Central memory CD8-positive, alpha-beta T cell (primary cell): ENCODE measurements around the gene RANBP3.

Source experiments
- ATAC-seq: fragments of 150-1000 bp; cut with Tn5 transposase; replicated peaks from 2 replicates; pipeline ENCODE4 v1.10.0; 2022; ENCODE audit warnings: mild to moderate bottlenecking, moderate FRiP score, moderate number of reproducible peaks; ENCODE audit not compliant: poor library complexity, severe bottlenecking; ENCODE audit errors: extremely low read depth
- DNase-seq, 2 donors: peaks; one replicate each; pipeline ENCODE4 v3.0.0; 2021; ENCODE audit warnings: low spot score in 2 of 2
- H3K27ac Mint-ChIP-seq: one replicate; pipeline ENCODE4 v1.8.0; 2022; ENCODE audit warnings: low read depth, mild to moderate bottlenecking, moderate library complexity, mixed read lengths
- H3K27me3 Mint-ChIP-seq: one replicate; pipeline ENCODE4 v1.8.0; 2022; ENCODE audit warnings: mixed read lengths
- H3K36me3 Mint-ChIP-seq: one replicate; pipeline ENCODE4 v1.8.0; 2022; ENCODE audit warnings: mild to moderate bottlenecking, moderate library complexity, mixed read lengths; ENCODE audit not compliant: insufficient read depth
- H3K4me1 Mint-ChIP-seq: one replicate; pipeline ENCODE4 v1.8.0; 2022; ENCODE audit warnings: mixed read lengths
- H3K4me3 Mint-ChIP-seq: one replicate; pipeline ENCODE4 v1.8.0; 2022; ENCODE audit warnings: mild to moderate bottlenecking, moderate library complexity, mixed read lengths
- H3K9me3 Mint-ChIP-seq: one replicate; pipeline ENCODE4 v1.8.0; 2022; ENCODE audit warnings: mixed read lengths

Gene RANBP3

DNA sequence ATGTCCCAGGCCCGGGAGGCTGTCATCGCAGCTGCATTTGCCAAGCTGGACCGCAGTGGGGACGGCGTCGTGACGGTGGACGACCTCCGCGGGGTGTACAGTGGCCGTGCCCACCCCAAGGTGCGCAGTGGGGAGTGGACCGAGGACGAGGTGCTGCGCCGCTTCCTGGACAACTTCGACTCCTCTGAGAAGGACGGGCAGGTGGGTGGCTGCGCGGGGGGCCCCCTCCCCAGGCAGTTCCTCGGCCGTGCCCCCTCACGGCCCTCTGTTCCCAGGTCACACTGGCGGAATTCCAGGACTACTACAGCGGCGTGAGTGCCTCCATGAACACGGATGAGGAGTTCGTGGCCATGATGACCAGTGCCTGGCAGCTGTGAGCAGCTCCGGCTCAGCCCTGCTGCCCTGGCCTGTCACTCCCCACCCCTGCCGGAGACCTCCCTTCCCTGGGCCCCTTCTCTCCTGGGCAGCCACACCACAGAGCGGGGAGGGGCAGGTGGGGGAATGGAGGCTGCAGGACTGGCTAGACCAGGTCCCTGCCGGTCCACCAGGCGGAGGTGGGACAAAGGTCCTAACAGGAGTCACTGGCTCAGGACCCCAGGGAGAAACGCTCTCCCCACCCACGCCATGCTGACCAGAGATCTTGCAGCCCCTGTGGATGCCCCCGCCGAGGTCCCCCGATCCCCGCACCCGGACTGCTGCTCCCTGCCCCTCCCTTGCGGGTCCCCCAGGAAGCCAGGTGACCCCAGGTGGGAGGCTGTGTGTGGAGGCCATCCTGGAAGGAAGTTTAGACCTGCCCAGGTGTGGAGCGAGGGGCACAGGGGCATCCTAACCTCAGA is 62.8 kb downstream of the RANBP3 start:
- Mint-ChIP-seq H3K4me3 (no peak overlapping the region), H3K9me3 (no peaks in the 10 kb centered on the region), H3K27ac (no peak overlapping the region), H3K4me1 (no peaks in the 10 kb centered on the region), H3K36me3 (peaks cover 30% of the 10 kb centered on the region), H3K27me3 (no peaks in the 10 kb centered on the region)
- ATAC-seq = no peak
- no peak for DNase-seq

DNA sequence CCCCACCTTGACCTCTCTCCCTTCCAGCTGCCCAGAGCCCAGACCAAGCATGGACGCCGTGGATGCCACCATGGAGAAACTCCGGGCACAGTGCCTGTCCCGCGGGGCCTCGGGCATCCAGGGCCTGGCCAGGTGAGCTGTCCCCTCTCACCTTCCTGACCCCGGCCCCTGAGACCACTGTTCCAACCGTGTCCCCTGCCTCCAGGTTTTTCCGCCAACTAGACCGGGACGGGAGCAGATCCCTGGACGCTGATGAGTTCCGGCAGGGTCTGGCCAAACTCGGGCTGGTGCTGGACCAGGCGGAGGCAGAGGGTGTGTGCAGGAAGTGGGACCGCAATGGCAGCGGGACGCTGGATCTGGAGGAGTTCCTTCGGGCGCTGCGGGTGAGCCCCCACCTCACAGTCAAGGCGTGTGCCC is 63.6 kb downstream of the RANBP3 start:
- no peaks in the 10 kb centered on the region for H3K9me3 Mint-ChIP-seq
- peaks cover 29% of the 10 kb centered on the region for H3K36me3 Mint-ChIP-seq
- no peaks in the 10 kb centered on the region for H3K4me1 Mint-ChIP-seq
- H3K27ac Mint-ChIP-seq = no peak overlapping the region
- DNase-seq (no peak), ATAC-seq (no peak)
- H3K27me3 Mint-ChIP-seq = no peaks in the 10 kb centered on the region
- no peak overlapping the region for H3K4me3 Mint-ChIP-seq

DNA sequence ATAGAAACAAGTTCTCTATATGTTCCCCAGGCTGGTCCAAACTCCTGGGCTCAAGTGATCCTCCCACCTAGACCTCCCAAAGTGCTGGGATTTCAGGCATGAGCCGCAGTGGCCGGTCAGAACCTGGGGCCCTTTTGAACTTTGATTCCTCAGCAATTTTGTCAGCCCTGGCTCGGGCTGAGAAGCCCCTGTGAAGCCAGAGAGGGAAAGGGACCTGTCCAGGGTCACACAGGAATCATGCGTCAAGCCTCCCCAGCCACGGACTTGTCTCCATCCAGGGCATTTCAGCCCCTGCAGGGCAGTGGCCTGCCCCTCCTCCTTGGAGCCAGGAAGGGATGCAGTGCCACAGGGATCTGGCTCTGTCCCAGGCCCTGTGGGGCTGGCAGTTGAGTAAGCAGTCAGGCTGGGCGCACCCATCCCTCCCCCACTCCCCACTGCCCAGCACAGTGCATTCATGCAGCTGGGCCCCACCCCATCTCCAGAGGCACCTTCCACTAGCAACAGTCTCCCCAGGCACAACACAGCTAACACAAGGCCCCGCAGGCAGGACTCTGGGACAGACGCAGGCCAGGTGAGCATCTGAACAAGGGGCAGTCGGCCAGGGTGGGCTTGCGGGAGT is 64.1 kb downstream of the RANBP3 start, which contains the start of gene CAPS:
TSS of gene CAPS (plus strand) at position 516 of the 619 bp plus-strand sequence. CDS start 153 bp downstream, outside the sequence.
- ATAC-seq = no peak
- Mint-ChIP-seq H3K27ac (no peak within 1 kb of the TSS), H3K9me3 (no peaks in the 10 kb centered on the region), H3K4me3 (no peak within 1 kb of the TSS), H3K27me3 (no peaks in the 10 kb centered on the region), H3K4me1 (no peaks in the 10 kb centered on the region), H3K36me3 (peaks cover 29% of the 10 kb centered on the region)
- no peak for DNase-seq

DNA sequence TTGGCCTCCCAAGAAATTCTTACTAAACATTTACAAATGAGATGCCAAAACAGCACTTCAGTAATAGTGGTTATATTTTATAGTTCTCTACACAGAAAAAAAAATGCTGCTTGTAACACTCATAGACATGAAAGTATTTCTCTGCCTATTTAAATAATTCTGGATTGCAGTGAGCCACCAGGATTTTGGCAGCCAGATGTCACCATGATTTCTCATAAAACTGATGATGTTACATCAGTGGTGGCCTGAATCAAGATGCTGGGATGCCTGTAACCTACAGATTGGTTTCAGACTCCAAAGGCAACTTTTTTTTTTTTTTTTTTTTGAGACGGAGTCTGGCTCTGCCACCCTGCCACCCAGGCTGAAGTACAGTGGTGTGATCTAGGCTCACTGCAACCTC is 66.6 kb downstream of the RANBP3 start:
- Mint-ChIP-seq H3K9me3 (no peaks in the 10 kb centered on the region), H3K4me3 (no peak overlapping the region)
- no peak for ATAC-seq

DNA sequence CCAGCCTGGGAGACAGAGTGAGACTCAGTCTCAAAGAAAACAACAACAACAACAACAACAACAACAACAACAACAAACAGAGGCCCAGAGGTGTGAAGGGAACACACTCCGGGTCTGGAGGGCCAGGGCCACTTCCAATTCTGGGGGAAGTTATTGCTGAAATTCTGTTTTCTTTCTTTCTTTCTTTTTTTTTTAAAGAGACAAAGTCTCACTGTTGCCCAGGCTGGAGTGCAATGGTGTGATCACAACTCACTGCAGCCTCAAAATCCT is 67.4 kb downstream of the RANBP3 start:
- H3K27ac Mint-ChIP-seq = no peak overlapping the region
- ATAC-seq (no peak), DNase-seq (no peak)
- H3K4me3 Mint-ChIP-seq = no peak overlapping the region
- peaks cover 12% of the 10 kb centered on the region for H3K4me1 Mint-ChIP-seq
- no peaks in the 10 kb centered on the region for H3K27me3 Mint-ChIP-seq
- H3K9me3 Mint-ChIP-seq = no peaks in the 10 kb centered on the region
- peaks cover 16% of the 10 kb centered on the region for H3K36me3 Mint-ChIP-seq

More for the DNA sequence above, 66.6 kb downstream of the RANBP3 start:
- H3K36me3 Mint-ChIP-seq = peaks cover 17% of the 10 kb centered on the region
- DNase-seq = no peak
- peaks cover 8% of the 10 kb centered on the region for H3K4me1 Mint-ChIP-seq
- no peaks in the 10 kb centered on the region for H3K27me3 Mint-ChIP-seq
- H3K27ac Mint-ChIP-seq = no peak overlapping the region

DNA sequence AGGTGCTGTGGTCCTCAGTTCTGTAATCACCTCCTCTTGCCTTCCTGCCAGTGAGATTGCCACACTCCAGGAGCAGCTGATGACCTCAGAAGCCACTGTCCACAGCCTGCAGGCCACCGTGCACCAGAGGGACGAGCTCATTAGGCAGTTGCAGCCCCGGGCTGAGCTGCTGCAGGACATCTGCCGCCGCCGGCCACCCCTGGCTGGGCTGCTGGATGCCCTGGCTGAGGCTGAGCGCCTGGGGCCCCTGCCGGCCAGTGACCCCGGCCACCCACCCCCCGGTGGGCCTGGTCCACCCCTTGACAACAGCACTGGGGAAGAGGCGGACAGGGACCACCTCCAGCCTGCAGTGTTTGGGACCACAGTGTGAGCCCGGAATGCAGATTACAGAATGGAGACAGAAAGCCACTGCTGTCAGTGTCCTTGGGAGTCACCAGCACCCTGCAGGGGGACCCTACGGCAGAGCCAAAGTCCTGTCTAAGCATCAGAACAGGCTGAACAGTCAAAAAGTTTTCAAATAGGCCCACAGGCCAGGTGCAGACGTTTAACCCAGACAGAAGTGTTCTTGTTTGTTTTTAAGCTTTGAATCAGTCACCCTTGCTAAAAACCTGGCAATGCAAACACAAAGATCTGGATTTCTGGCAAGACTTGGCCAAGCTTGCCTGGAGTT is 69.0 kb downstream of the RANBP3 start:
- Mint-ChIP-seq H3K9me3 (no peaks in the 10 kb centered on the region), H3K36me3 (peaks cover 24% of the 10 kb centered on the region), H3K4me1 (peaks cover 13% of the 10 kb centered on the region), H3K4me3 (no peak overlapping the region), H3K27me3 (no peaks in the 10 kb centered on the region), H3K27ac (no peak overlapping the region)
- ATAC-seq = no peak
- no peak for DNase-seq

DNA sequence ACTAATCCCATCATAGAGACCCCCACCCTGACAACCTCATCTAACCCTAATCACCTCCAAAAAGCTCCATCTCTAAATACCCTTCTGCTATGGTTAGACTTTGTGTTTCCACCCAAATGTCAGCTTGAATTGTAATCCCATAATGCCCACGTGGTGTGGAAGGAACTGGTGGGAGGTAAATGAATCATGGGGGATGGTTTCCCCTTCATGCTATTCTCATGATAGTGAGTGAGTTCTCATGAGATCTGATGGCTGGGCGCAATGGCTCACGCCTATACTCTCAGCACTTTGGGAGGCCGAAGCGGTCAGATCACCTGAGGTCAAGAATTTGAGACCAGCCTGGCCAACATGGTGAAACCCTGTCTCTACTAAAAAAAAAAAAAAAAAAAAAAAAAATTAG is 70.7 kb downstream of the RANBP3 start:
- peak overlapping the region; percentile 23 for H3K4me3 Mint-ChIP-seq
- H3K27ac Mint-ChIP-seq = no peak overlapping the region
- no peak for ATAC-seq
- no peak for DNase-seq
- no peaks in the 10 kb centered on the region for H3K27me3 Mint-ChIP-seq
- no peaks in the 10 kb centered on the region for H3K9me3 Mint-ChIP-seq
- peaks cover 25% of the 10 kb centered on the region for H3K4me1 Mint-ChIP-seq
- peaks cover 35% of the 10 kb centered on the region for H3K36me3 Mint-ChIP-seq

DNA sequence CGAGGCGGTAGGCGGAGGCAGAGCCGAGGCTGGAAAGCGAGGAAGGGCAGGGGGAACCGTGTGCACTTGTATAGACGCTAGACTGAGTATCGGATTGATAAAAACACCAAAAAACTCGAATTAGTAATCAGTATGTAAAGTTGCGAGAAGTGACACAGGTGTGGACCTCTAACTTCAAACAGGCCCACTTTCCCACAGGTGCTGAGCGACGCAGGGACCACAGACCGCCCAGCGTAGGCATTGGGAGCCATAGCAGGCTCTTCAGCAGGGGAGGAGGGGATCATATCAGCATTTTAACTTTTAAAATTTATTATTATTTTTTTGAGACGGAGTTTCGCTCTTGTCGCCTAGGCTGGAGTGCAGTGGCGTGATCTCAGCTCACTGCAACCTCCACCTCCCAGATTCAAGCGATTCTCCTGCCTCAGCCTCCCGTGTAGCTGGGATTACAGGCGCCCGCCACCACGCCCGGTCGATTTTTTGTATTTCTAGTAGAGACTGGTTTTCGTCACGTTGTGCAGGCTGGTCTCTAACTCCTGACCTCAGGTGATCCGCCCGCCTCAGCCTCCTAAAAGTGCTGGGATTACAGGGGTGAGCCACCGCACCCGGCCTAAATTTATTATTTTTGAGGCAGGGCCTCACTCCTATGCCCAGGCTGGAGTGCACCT is 72.7 kb downstream of the RANBP3 start:
- Mint-ChIP-seq H3K9me3 (no peaks in the 10 kb centered on the region), H3K27ac (peak overlapping the region; percentile 99), H3K4me3 (peak overlapping the region; percentile 92), H3K36me3 (peaks cover 42% of the 10 kb centered on the region), H3K4me1 (peaks cover 34% of the 10 kb centered on the region), H3K27me3 (no peaks in the 10 kb centered on the region)
- ATAC-seq = no peak
- no peak for DNase-seq

DNA sequence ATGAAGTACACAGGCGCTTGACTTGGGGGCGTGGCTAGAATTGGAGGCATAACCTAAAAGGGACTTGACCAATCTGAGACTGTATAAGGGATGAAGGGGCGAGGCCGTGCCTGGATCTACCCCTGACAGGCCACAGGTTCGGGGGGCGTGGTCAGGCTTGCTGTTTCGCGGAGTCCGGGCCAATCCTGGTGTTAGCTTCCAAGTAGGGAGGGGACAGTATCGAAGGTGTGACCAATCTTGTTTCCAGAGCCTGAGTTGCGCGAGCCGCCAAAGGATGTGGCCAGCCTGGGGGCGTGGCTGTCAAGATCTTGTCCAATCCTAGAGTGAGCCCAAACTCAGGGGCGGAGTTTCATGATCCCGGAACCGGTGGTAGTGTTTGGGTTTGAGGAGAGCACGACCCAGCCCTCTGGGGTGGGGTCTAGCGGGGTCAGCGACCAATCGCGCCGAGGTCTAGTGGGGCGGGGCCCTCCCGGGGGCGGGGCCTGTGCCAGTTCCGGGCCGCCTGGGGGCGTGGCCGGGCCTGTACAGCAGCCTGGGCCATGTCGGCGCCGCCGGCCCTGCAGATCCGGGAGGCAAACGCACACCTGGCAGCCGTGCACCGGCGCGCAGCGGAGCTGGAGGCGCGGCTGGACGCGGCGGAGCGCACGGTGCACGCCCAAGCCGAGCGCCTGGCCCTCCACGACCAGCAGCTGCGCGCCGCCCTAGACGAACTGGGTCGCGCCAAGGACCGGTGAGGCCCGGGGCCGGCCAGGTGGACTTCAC is 73.4 kb downstream of the RANBP3 start, which contains the start of gene VMAC:
TSS of gene VMAC (plus strand) at position 521 of the 762 bp plus-strand sequence. CDS start at position 540, 19 bp downstream.
- H3K9me3 Mint-ChIP-seq = no peaks in the 10 kb centered on the region
- peaks cover 38% of the 10 kb centered on the region for H3K4me1 Mint-ChIP-seq
- no peaks in the 10 kb centered on the region for H3K27me3 Mint-ChIP-seq
- peak within 1 kb of the TSS; percentile 99 for H3K27ac Mint-ChIP-seq
- DNase-seq (peak; percentile 99 to 100), ATAC-seq (peak; percentile 78)
- peak within 1 kb of the TSS; percentile 92 for H3K4me3 Mint-ChIP-seq
- H3K36me3 Mint-ChIP-seq = peaks cover 40% of the 10 kb centered on the region

DNA sequence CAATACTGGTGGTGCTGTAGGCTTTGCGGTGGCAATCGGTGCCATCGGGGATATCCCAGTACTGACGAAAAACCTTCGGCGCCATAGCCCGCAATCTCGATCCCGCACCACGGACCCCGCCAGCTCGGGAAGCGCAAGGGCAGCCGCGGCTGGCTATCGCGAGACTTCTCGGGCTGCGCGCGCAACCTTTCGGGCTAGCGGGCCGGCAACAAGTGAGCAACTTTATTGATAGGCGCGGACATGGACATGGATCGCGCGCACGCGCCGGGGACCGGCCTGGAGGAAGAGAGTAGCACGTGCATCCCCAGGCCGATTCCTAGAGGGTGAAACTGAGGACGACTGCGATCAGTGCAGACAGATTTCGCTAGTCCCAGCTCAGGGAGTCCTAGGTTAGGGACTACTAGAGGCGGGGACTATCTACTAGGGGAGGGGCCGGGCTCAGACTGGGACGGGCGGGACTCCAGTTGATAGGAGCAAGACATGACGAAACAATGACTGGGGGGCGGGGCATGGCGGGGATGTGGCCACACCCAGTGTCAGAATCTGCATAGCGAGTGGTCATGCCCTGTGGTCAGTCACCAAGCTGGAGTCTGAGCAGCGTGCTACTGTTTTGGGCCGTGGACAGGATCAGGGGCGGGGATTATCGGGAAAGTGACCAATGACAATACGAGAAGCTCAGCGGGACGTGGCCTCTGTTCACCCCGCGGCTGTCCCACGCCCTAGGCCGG is 74.2 kb downstream of the RANBP3 start, which contains the start of gene NDUFA11:
TSS of gene NDUFA11 (minus strand) at position 167 of the 728 bp plus-strand sequence. CDS start at position 85, 82 bp downstream.
- Mint-ChIP-seq H3K27ac (peak within 1 kb of the TSS; percentile 99), H3K36me3 (peaks cover 35% of the 10 kb centered on the region), H3K9me3 (no peaks in the 10 kb centered on the region), H3K27me3 (no peaks in the 10 kb centered on the region), H3K4me1 (peaks cover 38% of the 10 kb centered on the region), H3K4me3 (peak within 1 kb of the TSS; percentile 92)
- ATAC-seq (peak; percentile 45), DNase-seq (peak; percentile 93 to 96)

DNA sequence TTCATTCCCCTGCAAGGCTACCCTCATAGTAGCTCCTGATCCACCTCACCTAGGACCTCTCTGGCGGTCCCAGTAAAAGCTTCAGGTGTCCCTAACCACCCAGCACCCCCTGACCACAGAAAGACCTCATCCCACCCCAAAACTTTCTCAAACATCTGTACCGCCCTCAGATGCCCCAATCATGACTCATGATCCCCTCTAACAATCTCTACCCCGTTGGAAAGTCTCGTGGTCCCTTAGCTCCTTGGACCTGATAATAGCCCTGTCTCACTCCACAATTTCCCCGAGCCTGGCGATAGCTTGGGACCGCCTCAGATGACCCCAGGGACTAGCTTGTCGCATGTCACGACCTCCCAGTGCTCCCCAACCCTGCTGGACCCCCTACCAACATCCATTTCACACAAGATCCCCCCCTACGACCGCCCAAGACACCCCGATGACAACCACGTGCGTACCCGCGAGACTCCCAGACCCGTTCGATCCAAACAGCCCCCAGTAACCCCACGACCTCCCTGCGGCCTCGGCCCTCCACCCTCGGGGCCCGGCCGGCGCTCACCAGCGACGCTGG is 74.8 kb downstream of the RANBP3 start:
- ATAC-seq (no peak), DNase-seq (no peak)
- peaks cover 38% of the 10 kb centered on the region for H3K4me1 Mint-ChIP-seq
- H3K27me3 Mint-ChIP-seq = no peaks in the 10 kb centered on the region
- peak overlapping the region; percentile 92 for H3K4me3 Mint-ChIP-seq
- H3K27ac Mint-ChIP-seq = peak overlapping the region; percentile 99
- H3K36me3 Mint-ChIP-seq = peaks cover 35% of the 10 kb centered on the region
- H3K9me3 Mint-ChIP-seq = no peaks in the 10 kb centered on the region
